ENCODE measurements around the gene CRABP2.

Gene CRABP2

DNA sequence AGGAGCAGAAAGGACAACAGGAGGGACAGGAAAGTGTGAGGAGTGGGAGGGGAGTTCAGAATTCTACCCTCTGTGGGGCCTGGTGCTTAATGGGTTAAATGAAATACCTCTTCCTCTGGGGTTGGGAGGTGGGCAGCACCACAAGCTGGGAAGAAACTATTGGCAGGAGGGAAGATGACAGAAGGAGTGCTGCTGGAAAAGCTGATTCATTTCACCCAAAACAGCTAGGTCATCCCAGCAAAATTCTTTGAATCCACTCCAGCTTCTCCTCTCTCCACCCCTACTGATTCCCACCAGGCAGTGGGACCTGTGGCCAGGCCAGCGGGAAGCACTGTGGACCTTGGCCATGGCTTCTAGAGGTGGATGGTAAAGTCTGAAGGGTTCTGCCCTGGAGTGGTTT, 50.7 kb downstream of the CRABP2 start:
- no peak for DNase-seq (ENCODE audit: low spot score)

DNA sequence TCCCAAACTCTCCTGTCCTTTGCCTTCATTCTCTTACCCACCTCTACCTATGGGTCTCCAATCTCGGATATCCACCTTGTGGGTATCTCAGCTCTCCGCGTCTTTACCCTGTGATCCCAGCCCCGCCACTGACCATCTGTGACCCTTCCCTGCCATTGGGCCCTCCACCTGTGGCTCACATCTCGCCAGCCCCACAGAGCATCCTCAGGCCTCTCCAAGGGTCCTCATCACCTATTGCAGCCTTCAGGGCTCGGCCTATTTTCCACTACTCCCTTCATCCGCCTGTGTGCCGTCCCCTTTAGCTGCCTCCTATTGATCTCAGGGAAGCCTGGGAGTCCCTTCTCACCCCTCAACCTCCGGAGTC, 52.4 kb downstream of the CRABP2 start:
- DNase-seq (ENCODE audit: low spot score) = no peak

DNA sequence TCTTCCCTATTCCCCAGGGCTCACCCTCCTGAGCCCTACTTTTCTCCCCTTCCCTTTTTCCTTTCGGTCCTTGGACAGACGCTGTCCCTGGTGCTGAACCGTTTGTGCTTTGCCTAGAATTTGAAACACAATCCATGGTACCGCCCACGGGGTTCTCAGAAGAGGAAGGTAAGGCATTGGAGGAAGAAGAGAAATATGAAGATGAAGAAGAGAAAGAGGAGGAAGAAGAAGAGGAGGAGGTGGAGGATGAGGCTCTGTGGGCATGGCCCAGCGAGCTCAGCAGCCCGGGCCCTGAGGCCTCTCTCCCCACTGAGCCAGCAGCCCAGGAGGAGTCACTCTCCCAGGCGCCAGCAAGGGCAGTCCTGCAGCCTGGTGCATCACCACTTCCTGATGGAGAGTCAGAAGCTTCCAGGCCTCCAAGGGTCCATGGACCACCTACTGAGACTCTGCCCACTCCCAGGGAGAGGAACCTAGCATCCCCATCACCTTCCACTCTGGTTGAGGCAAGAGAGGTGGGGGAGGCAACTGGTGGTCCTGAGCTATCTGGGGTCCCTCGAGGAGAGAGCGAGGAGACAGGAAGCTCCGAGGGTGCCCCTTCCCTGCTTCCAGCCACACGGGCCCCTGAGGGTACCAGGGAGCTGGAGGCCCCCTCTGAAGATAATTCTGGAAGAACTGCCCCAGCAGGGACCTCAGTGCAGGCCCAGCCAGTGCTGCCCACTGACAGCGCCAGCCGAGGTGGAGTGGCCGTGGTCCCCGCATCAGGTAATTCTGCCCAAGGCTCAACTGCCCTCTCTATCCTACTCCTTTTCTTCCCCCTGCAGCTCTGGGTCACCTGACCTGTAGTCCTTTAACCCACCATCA, 53.0 kb downstream of the CRABP2 start:
- no peak for DNase-seq (ENCODE audit: low spot score)
